ENCODE results near the gene DPH1. TPM values are rescaled to one million over a fixed set of nuclear protein-coding genes. Genes with fewer than 3 reads are reported as not detected.

DPH1 gene
- total RNA-seq, 1 donor from 2014 or later, result 14.7 TPM

DNA sequence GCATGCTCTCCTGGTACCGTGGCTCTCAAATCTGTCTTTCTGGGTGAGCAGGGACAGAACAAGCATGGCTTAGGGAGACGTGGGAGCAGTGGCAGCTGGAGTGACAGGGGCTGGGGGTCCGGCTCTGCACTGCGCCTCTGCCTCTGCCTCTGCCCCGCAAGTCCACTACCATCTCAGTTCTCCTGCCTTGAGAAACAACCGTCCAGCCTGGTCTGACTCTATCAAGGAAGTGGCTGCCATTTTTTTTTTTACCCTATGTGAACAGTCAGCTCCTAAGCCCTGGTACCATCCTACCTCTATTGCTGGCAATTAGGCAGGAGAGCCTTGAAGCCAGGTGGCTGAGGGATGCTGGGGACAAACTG, 41.1 kb downstream of the DPH1 start:
- no peaks in the 10 kb centered on the region for H3K27me3 ChIP-seq (ENCODE audit: control insufficient read depth, insufficient read depth, low read length)
- FAIRE-seq (no peak), DNase-seq (ENCODE audit: low read depth) (no peak)
- no peak overlapping the region for H3K4me3 ChIP-seq (ENCODE audit: low read depth, low read length)
- H3K36me3 ChIP-seq (ENCODE audit: control insufficient read depth, insufficient read depth, low read length), result peaks cover 8% of the 10 kb centered on the region
- TF ChIP-seq, protein P1, sequence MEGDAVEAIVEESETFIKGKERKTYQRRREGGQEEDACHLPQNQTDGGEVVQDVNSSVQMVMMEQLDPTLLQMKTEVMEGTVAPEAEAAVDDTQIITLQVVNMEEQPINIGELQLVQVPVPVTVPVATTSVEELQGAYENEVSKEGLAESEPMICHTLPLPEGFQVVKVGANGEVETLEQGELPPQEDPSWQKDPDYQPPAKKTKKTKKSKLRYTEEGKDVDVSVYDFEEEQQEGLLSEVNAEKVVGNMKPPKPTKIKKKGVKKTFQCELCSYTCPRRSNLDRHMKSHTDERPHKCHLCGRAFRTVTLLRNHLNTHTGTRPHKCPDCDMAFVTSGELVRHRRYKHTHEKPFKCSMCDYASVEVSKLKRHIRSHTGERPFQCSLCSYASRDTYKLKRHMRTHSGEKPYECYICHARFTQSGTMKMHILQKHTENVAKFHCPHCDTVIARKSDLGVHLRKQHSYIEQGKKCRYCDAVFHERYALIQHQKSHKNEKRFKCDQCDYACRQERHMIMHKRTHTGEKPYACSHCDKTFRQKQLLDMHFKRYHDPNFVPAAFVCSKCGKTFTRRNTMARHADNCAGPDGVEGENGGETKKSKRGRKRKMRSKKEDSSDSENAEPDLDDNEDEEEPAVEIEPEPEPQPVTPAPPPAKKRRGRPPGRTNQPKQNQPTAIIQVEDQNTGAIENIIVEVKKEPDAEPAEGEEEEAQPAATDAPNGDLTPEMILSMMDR (IDR thresholded peaks at IDR 0.05; ENCODE audit: insufficient read depth, low read length, severe bottlenecking), result no peak

DNA sequence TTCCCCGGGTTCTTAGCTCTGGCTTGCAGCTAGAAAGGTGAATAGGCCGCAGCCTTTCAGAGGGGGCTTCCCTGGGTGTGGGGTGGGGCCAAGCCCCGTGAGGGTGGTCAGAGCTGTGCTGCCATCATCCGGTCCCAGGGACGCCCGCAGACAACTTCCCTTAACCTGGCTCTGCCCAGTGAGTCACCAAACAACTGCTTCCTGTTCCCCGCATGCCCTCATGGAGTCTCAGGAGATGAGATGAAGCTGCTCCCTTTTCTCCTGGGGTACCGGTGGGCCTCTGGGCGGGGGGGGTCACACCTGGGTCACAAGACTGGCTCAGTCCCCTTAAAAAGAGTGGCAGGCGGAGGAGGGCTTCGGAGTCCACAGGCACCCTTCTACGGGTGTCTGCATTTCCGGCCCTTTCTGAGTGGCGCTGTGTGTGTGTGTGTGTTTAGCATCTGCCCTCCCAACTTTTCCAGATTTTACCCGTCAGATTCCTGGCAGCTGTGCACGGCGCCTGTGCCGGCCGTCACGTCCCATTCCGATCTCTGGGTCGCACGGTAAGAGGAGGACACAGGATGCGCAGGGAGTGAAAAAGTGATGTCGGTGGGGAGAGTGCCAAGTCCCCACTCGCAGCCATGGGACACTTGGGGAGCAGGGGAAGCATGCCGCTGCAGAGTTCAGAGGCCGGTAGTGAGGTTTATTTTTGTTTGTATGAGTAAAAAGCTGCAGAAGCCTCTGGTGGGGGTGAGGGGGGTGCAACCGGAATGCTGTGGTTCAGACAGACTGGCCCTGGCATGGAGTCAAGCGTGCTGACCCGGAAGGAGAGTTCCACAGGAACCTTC, 41.7 kb downstream of the DPH1 start:
- no peaks in the 10 kb centered on the region for H3K27me3 ChIP-seq (ENCODE audit: control insufficient read depth, insufficient read depth, low read length)
- DNase-seq (ENCODE audit: low read depth), result no peak
- H3K36me3 ChIP-seq (ENCODE audit: control insufficient read depth, insufficient read depth, low read length), result peaks cover 8% of the 10 kb centered on the region
- H3K4me3 ChIP-seq (ENCODE audit: low read depth, low read length), result no peak overlapping the region
- TF ChIP-seq, protein P1 (IDR thresholded peaks at IDR 0.05; ENCODE audit: insufficient read depth, low read length, severe bottlenecking), result no peak
- FAIRE-seq, result no peak

DNA sequence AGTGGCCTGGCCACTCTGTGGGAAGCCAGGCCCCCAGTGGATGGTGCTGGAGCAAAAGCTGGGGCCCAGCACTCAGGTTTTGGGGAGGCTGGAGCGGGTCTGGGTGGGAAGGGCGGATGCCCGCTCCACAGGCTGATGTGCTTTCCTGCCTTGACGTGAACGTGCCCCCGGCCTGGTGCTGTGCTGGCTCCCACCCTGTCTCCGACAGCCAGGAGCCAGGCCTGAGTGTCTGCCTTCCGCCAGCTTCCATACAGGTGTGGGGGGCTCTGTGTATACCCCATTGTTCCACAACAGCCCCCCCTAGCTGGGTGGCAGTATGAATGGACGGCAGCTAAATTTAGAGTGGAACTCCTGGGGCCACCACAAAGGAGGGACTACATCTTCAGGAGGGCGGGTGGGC, 45.0 kb downstream of the DPH1 start:
- TF ChIP-seq, protein P1 (IDR thresholded peaks at IDR 0.05; ENCODE audit: insufficient read depth, low read length, severe bottlenecking), result no peak
- FAIRE-seq (no peak), DNase-seq (ENCODE audit: low read depth) (no peak)
- peaks cover 8% of the 10 kb centered on the region for H3K36me3 ChIP-seq (ENCODE audit: control insufficient read depth, insufficient read depth, low read length)
- no peak overlapping the region for H3K4me3 ChIP-seq (ENCODE audit: low read depth, low read length)
- H3K27me3 ChIP-seq (ENCODE audit: control insufficient read depth, insufficient read depth, low read length), result no peaks in the 10 kb centered on the region

DNA sequence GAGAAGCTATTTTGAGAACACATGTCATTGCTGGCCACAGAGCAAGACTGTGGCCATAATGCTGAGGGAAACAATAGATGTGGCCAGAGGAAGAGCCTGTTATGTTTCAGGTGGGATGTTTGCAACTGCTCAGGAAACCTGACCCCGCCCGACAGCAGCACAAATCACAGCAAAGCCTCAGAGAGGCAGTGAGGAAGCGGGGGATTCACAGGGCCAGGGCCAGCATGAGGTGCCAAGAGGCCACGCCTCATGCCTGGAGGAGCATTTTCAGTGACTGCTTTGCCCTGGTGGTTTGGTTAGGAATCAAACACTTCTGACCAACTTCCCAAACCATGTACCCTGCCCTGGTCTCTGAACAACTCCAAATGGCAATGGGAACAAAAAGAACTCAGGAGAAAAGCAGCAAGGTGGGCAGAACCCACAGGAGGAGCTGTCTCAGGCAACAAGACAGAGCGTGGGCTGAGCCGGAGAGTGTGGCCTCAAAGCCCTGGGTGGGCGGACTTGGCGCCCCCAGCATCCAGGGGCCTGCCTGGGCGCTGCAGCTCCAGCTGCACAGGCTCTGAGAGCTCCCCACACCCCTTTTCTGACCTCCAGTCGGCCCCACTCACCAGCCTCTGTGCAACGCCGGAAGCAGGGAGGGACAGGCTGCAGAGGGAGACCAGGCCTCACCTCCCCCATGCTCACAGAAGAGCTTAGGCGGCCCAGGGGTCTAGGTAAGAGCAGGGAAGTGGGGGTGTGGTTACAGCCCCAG, 45.6 kb downstream of the DPH1 start:
- Histone ChIP-seq H3K4me3 (ENCODE audit: low read depth, low read length) (no peak overlapping the region), H3K36me3 (ENCODE audit: control insufficient read depth, insufficient read depth, low read length) (peaks cover 5% of the 10 kb centered on the region), H3K27me3 (ENCODE audit: control insufficient read depth, insufficient read depth, low read length) (no peaks in the 10 kb centered on the region)
- no peak for FAIRE-seq
- TF ChIP-seq, protein P1 (IDR thresholded peaks at IDR 0.05; ENCODE audit: insufficient read depth, low read length, severe bottlenecking), result no peak
- peak; percentile 36 for DNase-seq (ENCODE audit: low read depth)

DNA sequence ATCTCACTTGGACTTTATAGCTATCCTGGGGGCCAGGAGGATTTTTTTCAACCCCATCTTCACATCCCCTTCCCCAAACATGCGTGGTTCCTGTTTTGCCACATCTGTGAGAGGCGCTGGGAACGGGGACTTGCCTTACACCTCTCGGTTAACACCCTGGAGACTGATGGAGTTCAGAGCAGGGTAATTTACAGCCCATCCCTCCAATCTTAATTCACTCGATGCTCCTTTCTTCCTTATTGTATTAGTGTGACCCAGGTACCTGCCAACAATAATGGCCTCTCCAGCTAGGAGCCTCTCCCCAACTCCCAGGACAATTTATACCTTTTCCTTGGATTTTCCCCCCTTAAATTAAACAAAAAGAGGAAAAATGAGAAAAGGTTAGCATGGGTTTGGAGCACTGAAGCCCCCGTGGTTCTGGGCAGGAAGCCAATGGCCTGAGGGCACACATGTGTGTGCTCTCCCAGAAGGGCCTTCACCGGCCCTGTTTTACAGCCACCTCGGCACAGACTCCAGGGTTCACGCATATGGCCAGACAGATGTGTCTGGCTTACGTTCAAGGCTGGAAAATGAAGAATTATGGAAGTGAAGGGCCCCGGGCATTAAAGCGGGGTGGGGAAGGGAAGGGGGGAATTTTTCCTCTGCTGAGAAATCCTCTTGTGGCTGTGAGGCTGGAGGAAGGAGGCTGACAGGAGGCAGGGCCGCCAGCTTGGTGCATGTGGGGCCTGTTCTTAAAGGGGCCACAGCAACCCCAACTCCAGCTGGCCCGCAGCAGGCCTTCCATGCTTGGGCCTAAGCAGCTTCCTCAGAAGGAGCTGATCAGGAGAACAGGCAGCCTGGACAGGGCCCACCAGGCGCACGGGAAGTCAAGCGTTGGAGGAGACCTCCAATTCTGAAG, 46.4 kb downstream of the DPH1 start:
- peaks cover 9% of the 10 kb centered on the region for H3K36me3 ChIP-seq (ENCODE audit: control insufficient read depth, insufficient read depth, low read length)
- H3K27me3 ChIP-seq (ENCODE audit: control insufficient read depth, insufficient read depth, low read length), result no peaks in the 10 kb centered on the region
- no peak overlapping the region for H3K4me3 ChIP-seq (ENCODE audit: low read depth, low read length)
- TF ChIP-seq, protein P1 (IDR thresholded peaks at IDR 0.05; ENCODE audit: insufficient read depth, low read length, severe bottlenecking), result no peak
- FAIRE-seq, result no peak
- no peak for DNase-seq (ENCODE audit: low read depth)

All from bronchial epithelial cell (primary cell).